Liver (tissue), 3 donors: ENCODE results near the gene ACSS2.

Experiments
- HNF4A ChIP-seq, 2 donors: conservative IDR thresholded peaks; 2 replicates each; pipeline ENCODE4 v1.6.1; 2016; ENCODE audit warnings: antibody characterized with exemption in 2 of 2, mild to moderate bottlenecking in 2 of 2
- RAD21 ChIP-seq, 2 donors: IDR thresholded peaks; 2 replicates each; pipeline ENCODE4 v1.6.1; 2016; ENCODE audit warnings: antibody characterized with exemption in 2 of 2, mild to moderate bottlenecking in 2 of 2
- RXRA ChIP-seq, 2 donors: IDR thresholded peaks; 2 replicates each; pipeline ENCODE4 v1.6.1; 2017 to 2018; ENCODE audit warnings: antibody characterized with exemption in 2 of 2, mild to moderate bottlenecking in 1 of 2
- TF ChIP-seq, protein P1 (sequence below): fragments of 150-350 bp; IDR thresholded peaks from 2 replicates; pipeline ENCODE4 v1.5.1; 2017; ENCODE audit warnings: improper control_type of control experiment, low read depth, low read length; ENCODE audit not compliant: missing input control
- donor health status: healthy.
- donor health status: healthy.

DNA sequence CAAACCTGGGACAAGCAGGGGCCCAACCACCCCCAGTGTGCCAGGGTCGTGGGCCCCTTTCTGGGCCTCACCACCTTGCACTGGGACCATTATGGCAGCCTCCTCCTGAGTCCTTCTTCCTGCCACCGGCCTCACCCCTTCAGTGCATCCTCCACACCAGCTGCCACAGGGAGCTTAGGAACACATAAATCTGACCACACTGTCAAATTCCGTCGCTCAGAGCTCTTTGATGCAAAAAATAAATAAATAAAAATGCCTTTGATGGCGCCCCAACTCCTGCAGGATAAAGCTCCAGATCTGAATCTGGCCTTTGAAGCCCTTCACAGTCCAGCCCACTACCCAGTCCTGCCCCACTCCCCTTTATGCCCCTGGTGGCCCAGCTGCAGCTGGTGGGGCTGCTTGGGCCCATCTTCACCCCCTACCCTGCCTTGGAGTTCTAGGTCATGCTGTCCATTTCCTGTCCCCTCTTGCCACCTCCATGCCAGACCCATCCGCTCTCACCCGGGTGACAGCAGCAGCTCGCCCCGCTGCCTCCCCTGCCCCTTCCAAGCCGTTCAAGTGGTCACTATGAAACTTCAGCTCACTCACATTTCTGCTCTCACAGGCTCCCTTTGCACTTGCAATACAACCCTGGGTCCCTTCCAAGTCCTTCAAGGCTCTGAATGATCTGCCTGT, 95.3 kb downstream of the ACSS2 start:
- no peak for TF ChIP-seq RXRA (IDR thresholded peaks at IDR 0.05)
- TF ChIP-seq, protein P1, sequence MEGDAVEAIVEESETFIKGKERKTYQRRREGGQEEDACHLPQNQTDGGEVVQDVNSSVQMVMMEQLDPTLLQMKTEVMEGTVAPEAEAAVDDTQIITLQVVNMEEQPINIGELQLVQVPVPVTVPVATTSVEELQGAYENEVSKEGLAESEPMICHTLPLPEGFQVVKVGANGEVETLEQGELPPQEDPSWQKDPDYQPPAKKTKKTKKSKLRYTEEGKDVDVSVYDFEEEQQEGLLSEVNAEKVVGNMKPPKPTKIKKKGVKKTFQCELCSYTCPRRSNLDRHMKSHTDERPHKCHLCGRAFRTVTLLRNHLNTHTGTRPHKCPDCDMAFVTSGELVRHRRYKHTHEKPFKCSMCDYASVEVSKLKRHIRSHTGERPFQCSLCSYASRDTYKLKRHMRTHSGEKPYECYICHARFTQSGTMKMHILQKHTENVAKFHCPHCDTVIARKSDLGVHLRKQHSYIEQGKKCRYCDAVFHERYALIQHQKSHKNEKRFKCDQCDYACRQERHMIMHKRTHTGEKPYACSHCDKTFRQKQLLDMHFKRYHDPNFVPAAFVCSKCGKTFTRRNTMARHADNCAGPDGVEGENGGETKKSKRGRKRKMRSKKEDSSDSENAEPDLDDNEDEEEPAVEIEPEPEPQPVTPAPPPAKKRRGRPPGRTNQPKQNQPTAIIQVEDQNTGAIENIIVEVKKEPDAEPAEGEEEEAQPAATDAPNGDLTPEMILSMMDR: no peak
- no peak for TF ChIP-seq HNF4A (conservative IDR thresholded peaks at IDR 0.05)
- no peak for TF ChIP-seq RAD21 (IDR thresholded peaks at IDR 0.05)
